OCI-LY3 (cell line): ENCODE measurements around the gene B4GALNT4.

Experiments
- H2AFZ ChIP-seq: fragments of 200-600, 300-600 bp; shearing (Covaris generic); 2 replicates; pipeline ENCODE4 v1.6.0; 2014; ENCODE audit warnings: antibody characterized with exemption, low read depth, low read length
- H3K27ac ChIP-seq: fragments of 200-600, 300-600 bp; sonication (generic); 2 replicates; pipeline ENCODE4 v1.5.1; 2014; ENCODE audit warnings: mild to moderate bottlenecking, low read length, moderate library complexity, mixed read lengths
- H3K27me3 ChIP-seq: fragments of 200-600, 300-600 bp; sonication (generic); 2 replicates; pipeline ENCODE4 v1.6.1; 2014; ENCODE audit warnings: low read depth, low read length, mixed read lengths
- H3K36me3 ChIP-seq: fragments of 200-600, 300-600 bp; sonication (generic); replicated peaks from 2 replicates; pipeline ENCODE3; 2014; ENCODE audit warnings: low read depth, low read length, mixed read lengths
- H3K4me1 ChIP-seq: fragments of 300-600, 200-600 bp; sonication (generic); 2 replicates; pipeline ENCODE4 v1.6.1; 2014; ENCODE audit warnings: low read length, mixed read lengths
- H3K4me2 ChIP-seq: fragments of 200-600, 300-600 bp; sonication (generic); 2 replicates; pipeline ENCODE4 v1.6.1; 2014; ENCODE audit warnings: low read length, mixed read lengths
- H3K4me3 ChIP-seq: fragments of 300-600, 200-600 bp; sonication (generic); 2 replicates; pipeline ENCODE4 v1.5.1; 2014; ENCODE audit warnings: antibody characterized with exemption, mild to moderate bottlenecking, low read length, moderate library complexity
- H3K79me2 ChIP-seq: fragments of 300-600, 200-600 bp; shearing (Covaris generic); 2 replicates; pipeline ENCODE4 v1.6.1; 2014; ENCODE audit warnings: mild to moderate bottlenecking, low read length, mixed read lengths
- H3K9ac ChIP-seq: fragments of 300-600, 200-600 bp; shearing (Covaris generic); 2 replicates; pipeline ENCODE4 v1.6.0; 2014; ENCODE audit warnings: mild to moderate bottlenecking, low read length, moderate library complexity
- H3K9me3 ChIP-seq: fragments of 200-600, 300-600 bp; shearing (Covaris generic); 2 replicates; pipeline ENCODE4 v1.6.1; 2014; ENCODE audit warnings: low read length, mixed read lengths; ENCODE audit not compliant: insufficient read depth
- H4K20me1 ChIP-seq: fragments of 200-600, 300-600 bp; sonication (generic); 2 replicates; pipeline ENCODE4 v1.6.1; 2016; ENCODE audit warnings: low read length, mixed read lengths; ENCODE audit not compliant: insufficient read depth
- CTCF ChIP-seq: fragments of 200-600, 300-600 bp; sonication (generic); IDR thresholded peaks from 2 replicates; pipeline ENCODE4 v1.5.1; 2014; ENCODE audit warnings: antibody characterized with exemption, low read length, low read depth
- EZH2phosphoT487 ChIP-seq: fragments of 200-600 bp; shearing (Covaris generic); IDR thresholded peaks from 2 replicates; pipeline ENCODE4 v1.6.1; 2018; ENCODE audit warnings: antibody characterized with exemption, mixed run types, low read depth

B4GALNT4 gene

GRCh38 chr11:373716-374551, 4.6 kb downstream of the B4GALNT4 start:
- Histone ChIP-seq H3K9ac (no peak overlapping the region), H3K27ac (no peak overlapping the region), H3K4me1 (no peaks in the 10 kb centered on the region), H4K20me1 (no peaks in the 10 kb centered on the region), H2AFZ (no peak overlapping the region), H3K9me3 (no peaks in the 10 kb centered on the region), H3K79me2 (no peaks in the 10 kb centered on the region), H3K27me3 (no peaks in the 10 kb centered on the region), H3K36me3 (no peaks in the 10 kb centered on the region), H3K4me2 (no peak overlapping the region), H3K4me3 (no peak overlapping the region)
- TF ChIP-seq CTCF (no peak), EZH2phosphoT487 (no peak)

GRCh38 chr11:375065-376025, 6.0 kb downstream of the B4GALNT4 start:
- Histone ChIP-seq H3K27ac (no peak overlapping the region), H3K9ac (no peak overlapping the region), H3K4me3 (no peak overlapping the region), H3K4me2 (no peak overlapping the region), H3K4me1 (no peaks in the 10 kb centered on the region), H3K36me3 (no peaks in the 10 kb centered on the region), H3K9me3 (no peaks in the 10 kb centered on the region), H4K20me1 (no peaks in the 10 kb centered on the region), H2AFZ (no peak overlapping the region), H3K79me2 (no peaks in the 10 kb centered on the region), H3K27me3 (no peaks in the 10 kb centered on the region)
- no peak for TF ChIP-seq CTCF
- TF ChIP-seq EZH2phosphoT487 = no peak

- Histone ChIP-seq H3K36me3 (no peaks in the 10 kb centered on the region), H3K4me1 (no peaks in the 10 kb centered on the region), H3K4me2 (no peak overlapping the region), H3K4me3 (no peak overlapping the region), H3K9me3 (no peaks in the 10 kb centered on the region), H3K79me2 (no peaks in the 10 kb centered on the region), H4K20me1 (no peaks in the 10 kb centered on the region), H2AFZ (no peak overlapping the region), H3K27me3 (no peaks in the 10 kb centered on the region), H3K9ac (no peak overlapping the region), H3K27ac (no peak overlapping the region)
- TF ChIP-seq EZH2phosphoT487 = no peak
- TF ChIP-seq CTCF = no peak
Measured at GRCh38 chr11:376531-377173, 7.4 kb downstream of the B4GALNT4 start.
